NCI-H2081 (cell line): ENCODE results near the gene GORASP1.

Source experiments
- DNase-seq, 2 experiments: peaks; one replicate each; lab custom pipeline; 2025; lab: John Stamatoyannopoulos, UW

GORASP1 gene

DNA sequence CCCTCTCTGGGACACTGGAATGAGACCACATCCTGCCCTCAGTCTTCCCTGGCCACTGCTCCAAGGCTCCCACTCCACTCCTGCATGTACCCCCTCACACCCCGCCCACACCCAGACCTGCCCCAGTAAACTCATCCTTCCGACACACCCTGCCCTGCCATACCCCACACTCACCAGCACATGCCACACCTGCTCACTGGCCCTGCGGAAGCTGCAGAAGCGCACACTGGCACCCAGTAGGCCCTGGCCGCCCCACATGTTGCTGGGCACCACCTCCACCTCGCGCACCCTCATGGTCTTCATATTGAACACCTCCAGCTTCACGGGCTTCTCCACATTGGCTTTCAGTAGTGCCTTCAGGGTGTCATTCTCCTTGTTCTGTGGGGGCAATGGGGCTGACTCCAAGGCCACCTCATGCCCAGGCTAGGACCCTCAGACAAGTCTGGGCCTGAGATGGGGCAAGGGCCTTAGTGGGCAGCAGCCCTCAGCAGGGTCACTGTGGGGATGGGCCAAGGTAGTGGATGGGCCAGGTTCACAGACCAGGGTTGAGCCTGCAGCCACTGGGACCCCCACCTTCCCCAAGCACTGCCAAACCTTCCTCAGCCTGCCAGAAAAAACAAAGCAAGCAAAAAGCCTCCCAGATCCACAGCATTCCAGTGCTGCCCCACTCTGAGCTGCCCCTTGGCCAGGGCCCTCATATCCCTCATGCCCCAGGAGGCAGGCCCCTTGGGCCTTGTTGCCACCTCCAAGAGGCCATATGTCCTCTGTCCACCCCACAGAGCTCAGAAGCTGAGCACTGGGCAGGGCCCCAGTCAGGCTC lies 4.7 kb downstream of the GORASP1 start:
- DNase-seq: no peak

DNA sequence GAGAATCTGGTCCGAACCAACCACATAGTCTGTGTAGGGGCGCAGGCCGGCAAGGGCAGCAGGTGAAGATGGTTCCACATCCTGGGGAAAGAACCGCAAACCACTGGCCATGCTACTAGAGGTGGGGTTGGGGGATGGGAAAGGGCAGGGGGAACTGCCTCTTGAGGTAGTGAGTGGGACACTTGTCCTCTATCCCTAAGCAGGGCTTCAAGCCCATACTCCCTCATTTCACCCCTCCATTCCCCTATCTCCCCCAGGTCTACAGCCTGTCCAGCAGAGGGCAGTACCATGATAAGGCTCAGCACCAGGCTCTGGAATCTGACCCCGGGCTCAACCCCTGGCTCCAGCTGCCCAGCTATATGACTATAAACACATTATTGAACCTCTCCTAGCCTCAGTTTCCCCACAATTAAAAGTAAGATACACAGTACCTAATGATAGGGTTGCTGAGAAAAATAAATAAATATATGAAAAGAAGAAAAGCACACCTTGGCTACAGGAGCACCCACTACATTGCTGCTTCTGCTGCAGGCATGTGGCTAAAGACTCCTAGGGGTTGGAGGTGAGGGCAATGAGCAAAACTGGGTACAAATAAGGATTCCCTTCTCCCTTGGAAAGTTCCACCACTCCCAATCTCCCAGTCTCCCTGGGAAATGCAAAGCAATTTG lies 6.3 kb downstream of the GORASP1 start:
- DNase-seq: peak in 1 of 2 experiments; percentile 13

DNA sequence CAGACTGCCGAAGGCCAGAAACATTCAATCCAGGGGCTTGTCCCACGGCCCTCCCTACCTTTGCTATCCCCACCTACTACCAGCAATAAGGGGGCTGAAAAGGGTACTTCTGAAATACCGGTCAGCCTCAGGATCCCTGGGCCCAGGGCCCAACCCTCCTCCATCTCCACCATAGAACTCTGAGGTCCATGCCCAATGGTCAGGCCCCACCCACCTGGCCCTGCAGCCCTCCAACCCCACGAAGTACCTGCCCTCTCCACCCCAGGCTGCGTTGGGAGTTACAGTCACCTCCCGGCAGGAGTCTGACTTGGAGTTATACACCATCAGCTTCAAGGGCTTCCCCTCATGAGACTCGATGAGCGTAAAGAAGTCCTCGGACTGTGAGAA lies 6.9 kb downstream of the GORASP1 start:
- DNase-seq: no peak

DNA sequence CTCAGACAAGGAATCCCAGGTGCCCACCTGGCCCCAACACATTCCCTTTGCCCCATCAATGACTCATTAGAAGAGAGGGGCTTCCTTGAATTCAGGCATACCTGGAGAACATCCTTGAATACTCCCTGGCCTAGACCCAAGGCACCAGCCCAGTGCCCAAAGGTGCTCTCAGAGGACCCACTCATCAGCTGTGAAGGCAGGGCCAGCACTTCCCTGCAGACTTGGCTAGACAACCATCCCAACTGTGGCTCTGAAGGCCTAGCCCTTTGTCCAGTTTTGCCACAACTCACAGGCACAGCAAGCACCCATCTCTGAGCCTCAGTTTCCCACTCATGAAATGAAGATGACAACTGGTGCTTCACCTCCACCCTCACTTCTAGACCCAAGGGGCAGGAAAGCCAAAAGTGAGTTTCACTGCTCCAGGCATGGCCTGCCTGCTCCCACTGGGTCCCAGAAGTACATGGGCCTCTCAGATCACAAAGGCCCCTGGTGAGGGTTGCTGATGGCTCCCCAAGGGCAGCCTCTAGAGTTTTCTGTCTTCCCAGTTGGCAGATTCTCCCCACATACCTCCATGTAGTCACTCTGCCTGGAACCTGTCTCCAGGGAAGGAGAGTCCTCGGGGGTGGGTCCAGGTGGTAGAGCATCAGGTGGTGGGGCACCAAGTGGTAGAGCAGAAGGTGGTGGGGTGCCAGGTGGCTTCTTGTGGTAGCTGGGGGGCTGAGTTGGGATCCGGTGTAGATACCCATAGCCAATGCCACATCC lies 7.5 kb downstream of the GORASP1 start:
- no peak for DNase-seq

DNA sequence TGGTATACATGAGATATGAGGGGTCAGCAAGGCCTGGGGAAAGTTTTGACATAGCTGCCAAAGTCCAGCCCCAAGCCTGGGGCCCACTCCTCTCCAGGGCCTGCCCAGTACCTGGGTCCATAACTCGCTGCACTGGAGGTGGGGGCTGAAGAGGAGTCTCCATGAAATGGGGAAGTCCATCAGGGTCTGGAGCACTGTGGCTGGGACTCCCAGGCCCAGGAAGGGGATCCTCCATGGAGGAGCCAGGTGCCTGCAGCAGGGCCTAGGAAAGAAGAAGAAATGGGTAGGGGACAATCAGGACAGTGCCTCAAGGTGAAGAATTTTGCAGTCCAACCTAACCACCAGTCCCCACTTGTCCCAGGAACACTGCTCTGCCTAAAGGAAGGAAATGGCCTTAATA lies 8.2 kb downstream of the GORASP1 start:
- no peak for DNase-seq

- no peak for DNase-seq
Measured at GRCh38 chr3:39098473-39099000, 8.9 kb downstream of the GORASP1 start.

DNA sequence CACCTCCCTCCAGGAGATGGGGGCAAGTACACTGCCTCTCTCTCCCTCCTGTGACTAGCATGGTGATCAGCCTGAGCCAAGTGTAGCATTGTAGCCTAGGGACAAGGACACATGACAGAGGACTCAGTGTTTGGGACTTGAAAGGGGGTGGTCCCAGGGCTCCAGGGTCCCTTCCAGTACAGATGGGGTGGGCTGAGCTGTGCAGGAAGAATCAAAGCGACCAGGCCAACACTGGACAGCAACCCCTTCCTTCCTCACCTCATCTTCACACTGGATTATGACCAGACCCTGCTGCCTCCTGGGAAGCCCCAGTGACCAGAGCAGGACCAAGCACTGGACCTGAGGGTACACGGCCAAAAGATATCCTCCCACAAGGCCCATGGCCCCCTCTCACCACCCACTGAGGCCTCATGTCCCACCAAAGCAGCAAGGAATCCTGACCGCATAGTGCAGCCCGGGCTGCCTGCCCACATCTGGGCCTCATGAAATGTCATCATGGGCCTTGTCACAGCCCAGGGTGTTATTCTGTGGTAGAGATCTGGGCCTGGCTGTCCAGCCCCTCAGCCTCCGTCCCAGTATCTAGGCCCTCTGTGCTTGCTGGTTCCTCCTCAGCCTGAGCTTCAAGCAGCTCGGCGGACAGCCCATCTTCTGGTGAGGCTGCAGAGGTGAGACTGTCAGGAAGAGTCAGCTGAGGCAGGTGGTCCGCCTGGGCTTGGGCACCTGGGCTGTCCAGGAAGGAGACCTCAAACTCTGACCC lies 9.5 kb downstream of the GORASP1 start:
- no peak for DNase-seq

DNA sequence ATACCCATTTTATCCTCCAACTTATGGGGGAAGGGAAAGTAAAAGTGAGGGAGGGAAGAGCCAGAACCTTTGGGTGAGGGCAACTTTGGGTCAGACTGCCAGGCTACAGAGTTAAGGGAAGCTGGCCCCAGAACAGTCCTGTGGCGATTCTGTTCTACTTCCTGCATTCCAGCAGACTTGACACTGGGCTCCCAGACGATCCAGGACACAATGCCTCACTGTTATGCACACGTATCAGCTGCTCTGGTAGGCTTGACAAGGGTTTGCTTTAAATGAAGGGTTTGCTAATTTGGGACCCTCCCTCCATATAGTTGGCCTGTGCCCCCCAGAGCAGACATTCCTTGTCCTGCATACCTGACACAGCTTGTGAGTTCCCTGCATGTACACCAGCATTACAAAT lies 10.7 kb downstream of the GORASP1 start:
- no peak for DNase-seq

- no peak for DNase-seq
Measured at GRCh38 chr3:39095778-39096177, 11.6 kb downstream of the GORASP1 start.

DNA sequence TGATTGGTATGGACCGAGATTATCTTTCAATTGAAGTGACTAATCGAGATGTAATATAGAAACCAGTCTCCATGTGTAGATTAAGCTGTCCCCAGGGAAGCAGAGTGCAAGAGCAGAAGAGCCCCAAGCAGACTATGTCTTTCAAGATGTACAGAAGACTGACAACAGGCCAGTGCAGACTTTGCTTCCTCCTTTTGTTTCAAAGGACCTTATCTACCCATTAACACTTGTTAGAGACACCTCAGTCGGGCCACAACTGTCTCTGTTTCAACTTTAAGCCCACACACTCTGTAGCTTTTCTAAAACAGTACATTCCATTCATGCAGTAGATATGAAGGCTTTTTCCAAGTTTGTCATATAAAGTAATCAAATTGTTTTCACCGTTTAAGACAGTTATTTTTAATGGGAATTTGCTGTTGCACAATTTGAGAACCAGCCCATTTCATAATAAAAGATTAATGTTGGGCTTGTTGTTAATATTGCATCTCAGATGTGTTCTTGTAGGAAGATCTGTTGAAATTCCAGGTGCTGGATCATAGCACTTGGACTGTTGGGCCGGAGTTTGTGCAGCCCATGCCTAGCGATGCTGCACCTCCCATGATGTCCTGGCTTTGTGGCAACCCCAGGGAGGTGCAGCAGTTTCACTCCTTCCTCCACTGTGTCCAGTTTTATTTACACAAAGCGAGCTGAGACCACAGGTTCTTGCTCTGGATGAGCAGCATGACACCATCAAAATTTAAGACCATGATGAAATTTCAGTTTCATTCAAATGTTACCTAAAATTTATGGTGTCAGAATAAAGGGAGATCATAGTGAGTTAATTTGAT lies 12.4 kb downstream of the GORASP1 start:
- no peak for DNase-seq

DNA sequence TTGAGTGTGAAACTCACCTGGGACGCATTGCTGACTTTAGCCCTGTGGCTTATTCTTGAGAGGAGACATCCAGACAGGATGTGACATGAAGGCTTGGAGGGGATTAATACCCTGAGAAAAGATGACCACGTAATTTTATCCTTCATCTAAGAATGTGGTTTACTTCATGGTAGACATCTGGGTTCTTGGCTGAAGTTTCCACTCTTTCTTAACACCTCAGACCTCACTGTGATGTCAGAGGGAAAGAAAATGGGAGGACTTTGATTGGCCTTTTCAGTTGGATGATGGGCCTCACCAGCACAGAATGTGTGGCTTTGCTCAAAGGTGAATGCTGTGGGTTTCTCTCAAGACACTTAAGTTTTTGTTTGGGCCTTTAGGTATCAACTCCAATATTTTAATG lies 16.5 kb downstream of the GORASP1 start:
- DNase-seq: no peak

DNA sequence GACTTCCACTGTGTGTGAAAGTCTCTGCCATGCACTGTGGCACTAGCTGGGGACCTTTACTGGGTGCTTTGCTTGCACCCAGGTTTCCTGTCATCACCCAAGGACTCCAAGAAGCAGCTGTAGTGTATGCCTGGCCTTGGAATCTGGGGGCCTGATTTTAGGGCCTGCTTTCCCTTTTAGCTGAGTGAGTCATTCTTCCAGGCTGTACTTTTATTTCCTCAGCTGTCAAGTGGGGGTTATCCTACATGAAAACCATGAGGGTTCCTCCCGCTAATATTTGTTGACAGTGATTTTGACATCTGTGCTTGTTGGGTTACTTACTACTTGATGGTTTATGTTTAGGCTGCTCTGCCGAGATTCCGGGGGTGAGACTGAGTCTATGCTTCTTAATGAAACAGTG lies 18.5 kb downstream of the GORASP1 start:
- no peak for DNase-seq

- no peak for DNase-seq
Measured at GRCh38 chr3:39088456-39088855, 19.0 kb downstream of the GORASP1 start.

DNA sequence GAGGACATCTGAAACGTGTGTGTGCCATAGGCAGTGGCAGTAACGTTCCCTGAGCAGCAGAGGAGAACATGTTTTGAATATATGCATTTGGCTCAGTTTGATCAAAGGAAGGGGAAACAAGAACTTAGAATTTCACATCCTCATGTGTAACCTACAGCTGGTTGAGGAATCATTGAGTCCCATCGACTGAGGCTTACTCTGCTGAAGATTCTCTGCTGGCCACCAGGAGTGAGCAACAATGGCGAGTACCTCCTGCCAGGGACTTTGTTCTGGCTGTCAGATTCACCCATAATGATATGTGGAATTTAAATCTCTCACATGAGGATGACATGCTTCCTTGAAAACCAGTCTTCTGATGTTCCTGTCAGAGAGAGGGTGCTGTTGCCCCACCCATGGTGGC lies 21.3 kb downstream of the GORASP1 start:
- no peak for DNase-seq

GRCh38 chr3:39082666-39083313 lies 24.6 kb downstream of the GORASP1 start:
- DNase-seq: no peak

DNA sequence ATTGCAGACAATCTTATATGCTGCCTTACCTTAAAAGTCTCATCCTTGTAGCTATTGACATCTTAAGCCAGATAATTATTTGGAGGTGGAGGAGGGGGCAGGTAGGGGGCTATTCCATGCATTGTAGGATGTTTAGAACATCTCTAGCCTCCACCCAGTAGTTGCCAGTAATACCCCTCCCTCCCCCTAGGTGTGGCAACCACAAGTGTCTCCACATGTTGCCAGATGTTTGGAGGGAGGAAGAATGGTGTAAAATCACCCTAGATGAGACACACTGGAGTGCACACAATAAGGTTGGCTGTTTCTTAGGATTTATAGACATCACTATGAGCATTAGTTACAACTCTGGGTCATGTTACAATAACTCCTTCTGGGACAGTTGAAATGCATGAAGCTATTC lies 27.4 kb downstream of the GORASP1 start:
- no peak for DNase-seq

- no peak for DNase-seq
Measured at GRCh38 chr3:39079530-39079929, 27.9 kb downstream of the GORASP1 start.

DNA sequence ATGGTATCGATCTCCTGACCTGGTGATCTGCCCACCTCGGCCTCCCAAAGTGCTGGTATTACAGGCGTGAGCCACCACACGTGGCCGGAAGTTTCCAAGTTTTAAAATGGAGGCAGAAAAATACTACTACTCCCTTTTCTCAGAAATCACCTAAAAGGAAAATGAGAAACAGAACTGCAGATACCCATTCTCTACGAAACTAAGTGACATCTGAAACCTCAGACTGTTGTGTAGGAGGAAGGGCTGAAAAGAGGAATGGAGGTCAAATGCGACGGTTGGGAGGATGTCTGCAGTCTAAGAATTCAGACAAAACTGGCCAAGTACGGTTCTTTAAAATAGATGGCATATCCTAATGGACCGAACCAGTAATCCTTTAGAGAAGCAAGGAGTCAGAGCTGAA lies 31.5 kb downstream of the GORASP1 start:
- no peak for DNase-seq

- DNase-seq: no peak
Measured at GRCh38 chr3:39068556-39068955, 38.9 kb downstream of the GORASP1 start.

- no peak for DNase-seq
Measured at GRCh38 chr3:39067286-39067685, 40.1 kb downstream of the GORASP1 start.

DNA sequence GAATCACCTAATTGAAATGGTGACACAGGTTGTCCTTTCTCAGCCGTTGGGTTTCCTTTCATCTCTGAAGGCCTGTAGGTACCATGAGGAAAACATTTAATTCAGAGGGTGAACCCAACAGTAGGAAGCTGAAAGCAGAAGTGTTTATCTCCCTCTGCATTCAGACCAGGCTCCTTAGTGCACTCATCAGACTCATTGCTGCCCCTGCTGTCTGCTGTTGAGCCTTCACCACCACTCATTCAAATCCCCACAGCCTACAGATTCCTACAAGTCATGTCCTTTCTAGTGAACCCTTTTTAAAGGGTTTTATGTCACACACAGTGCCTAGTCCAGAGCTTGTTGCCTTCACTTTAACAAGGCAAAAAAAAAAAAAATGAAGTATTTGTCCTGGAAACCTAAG lies 42.2 kb downstream of the GORASP1 start:
- DNase-seq: no peak
